Memory B cell (primary cell): ENCODE measurements around the gene C6orf136.
"Not testable (repeated sequence)": the region's sequence is repeated elsewhere in the genome, so short reads cannot be mapped to it uniquely, and the experiment has no call there.

Experiments
- ATAC-seq: fragments of 150-1000 bp; cut with Tn5 transposase; 2 replicates; pipeline ENCODE4 v1.10.0; 2021; ENCODE audit warnings: low read depth, mild to moderate bottlenecking, moderate library complexity
- DNase-seq, 2 donors: peaks; one replicate each; pipeline ENCODE4 v3.0.0; 2022; ENCODE audit warnings: low spot score in 2 of 2
- H3K27ac Mint-ChIP-seq: one replicate; pipeline ENCODE4 v1.8.0; 2022; ENCODE audit warnings: mild to moderate bottlenecking, moderate library complexity, mixed read lengths
- H3K27me3 Mint-ChIP-seq: one replicate; pipeline ENCODE4 v1.8.0; 2022; ENCODE audit warnings: mixed read lengths
- H3K36me3 Mint-ChIP-seq: one replicate; pipeline ENCODE4 v1.8.0; 2022; ENCODE audit warnings: mild to moderate bottlenecking, mixed read lengths
- H3K4me1 Mint-ChIP-seq: one replicate; pipeline ENCODE4 v1.8.0; 2022; ENCODE audit warnings: mixed read lengths
- H3K4me3 Mint-ChIP-seq: one replicate; pipeline ENCODE4 v1.8.0; 2022; ENCODE audit warnings: mild to moderate bottlenecking, moderate library complexity, mixed read lengths
- H3K9me3 Mint-ChIP-seq: one replicate; pipeline ENCODE4 v1.8.0; 2022; ENCODE audit warnings: mixed read lengths

Gene C6orf136, protein sequence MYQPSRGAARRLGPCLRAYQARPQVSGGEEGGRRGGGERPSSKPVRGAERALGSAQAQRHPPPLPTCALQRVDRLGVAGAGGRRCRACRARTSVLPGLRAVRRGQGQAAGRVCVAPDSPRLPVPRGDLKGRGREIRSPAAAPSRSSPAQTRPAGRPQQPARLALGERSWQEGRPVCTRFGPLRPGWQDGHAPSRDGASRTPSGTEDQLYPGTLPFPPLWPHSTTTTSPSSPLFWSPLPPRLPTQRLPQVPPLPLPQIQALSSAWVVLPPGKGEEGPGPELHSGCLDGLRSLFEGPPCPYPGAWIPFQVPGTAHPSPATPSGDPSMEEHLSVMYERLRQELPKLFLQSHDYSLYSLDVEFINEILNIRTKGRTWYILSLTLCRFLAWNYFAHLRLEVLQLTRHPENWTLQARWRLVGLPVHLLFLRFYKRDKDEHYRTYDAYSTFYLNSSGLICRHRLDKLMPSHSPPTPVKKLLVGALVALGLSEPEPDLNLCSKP

DNA sequence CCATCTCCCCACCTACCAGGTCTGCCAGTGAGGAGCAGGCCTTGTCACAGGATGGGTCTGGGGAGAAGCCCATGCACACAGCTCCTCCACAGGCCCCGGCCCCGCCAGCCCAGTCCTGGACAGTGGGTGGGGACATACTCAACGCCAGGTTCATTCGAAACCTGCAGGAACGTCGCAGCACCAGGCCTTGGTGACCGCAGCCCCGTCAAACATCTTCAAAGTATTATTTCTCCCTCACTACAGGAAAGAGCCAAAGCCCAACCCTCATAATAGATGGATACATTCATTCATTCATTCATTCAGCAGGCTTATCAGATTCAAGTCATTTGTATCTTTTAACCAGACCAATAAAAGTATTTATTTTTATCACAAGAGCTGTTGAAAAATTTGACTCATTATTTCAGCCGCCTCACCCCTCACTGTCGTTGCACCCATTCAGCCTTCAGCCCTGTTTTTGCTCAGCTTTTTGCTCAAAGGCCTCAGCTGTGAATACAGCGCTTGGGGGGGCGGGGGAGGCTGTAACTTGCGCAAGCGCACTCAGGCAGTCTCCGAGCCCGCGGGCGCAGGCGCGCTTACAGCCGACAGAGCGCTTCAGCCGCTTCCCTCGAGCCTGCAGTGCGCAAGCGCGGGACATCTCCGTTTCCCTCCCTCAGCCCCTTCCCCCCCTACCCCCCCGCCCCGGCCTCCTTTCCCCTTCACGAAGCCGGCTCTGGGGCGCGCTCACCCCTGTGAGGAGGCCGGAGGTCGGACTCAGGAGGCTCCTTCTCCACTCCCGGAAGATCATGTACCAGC, at the start of gene C6orf136:
Gene C6orf136 (plus strand): TSS at position 684 of the 792 bp plus-strand sequence. CDS start 99 bp downstream, at position 783.
- Mint-ChIP-seq H3K27me3 (no peaks in the 10 kb centered on the region), H3K9me3 (no peaks in the 10 kb centered on the region), H3K27ac (peak within 1 kb of the TSS; percentile 88), H3K4me3 (peak within 1 kb of the TSS; percentile 93), H3K36me3 (peaks cover 10% of the 10 kb centered on the region), H3K4me1 (peaks cover 24% of the 10 kb centered on the region)
- peak; percentile 74 for ATAC-seq
- DNase-seq: peak in 1 of 2 donors; percentile 86

DNA sequence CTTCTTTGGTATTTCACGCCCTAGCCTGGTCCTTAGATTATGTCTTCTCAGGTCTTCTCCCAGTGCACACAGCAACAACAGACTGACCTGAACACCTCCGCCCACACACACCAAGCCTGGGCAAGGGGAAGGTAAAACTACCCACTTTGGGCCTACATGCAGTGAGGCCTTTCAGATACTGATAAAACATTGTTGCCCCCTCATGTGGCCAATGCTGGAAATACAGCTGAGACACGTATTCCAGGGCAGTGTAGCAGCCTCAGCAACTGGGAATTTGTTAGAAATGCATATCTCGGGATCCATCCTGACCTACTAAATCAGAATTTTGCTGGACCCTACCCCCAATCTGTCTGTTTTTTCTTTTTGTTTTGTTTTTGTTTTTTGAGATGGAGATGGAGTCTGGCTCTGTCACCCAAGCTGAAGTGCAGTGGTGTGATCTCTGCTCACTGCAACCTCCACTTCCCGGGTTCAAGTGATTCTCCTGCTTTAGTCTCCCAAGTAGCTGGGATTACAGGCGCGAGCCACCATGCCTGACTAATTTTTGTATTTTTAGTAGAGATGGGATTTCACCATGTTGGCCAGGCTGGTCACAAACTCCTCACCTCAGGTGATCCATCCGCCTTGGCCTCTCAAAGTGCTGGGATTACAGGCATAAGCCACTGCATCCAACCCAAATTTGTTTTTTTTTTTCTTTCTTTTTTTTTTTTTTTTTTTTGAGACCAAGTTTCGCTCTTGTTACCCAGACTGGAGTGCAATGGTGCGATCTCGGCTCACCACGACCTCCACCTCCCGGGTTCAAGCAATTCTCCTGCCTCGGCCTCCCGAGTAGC, 49.4 kb upstream of the C6orf136 start:
- ATAC-seq (peak; percentile 95), DNase-seq (peak; percentile 77 to 82)
- not testable (repeated sequence) for H3K4me3 Mint-ChIP-seq, H3K4me1 Mint-ChIP-seq, H3K27me3 Mint-ChIP-seq, H3K9me3 Mint-ChIP-seq
- Mint-ChIP-seq H3K27ac (peak overlapping the region; percentile 26), H3K36me3 (peaks cover 14% of the 10 kb centered on the region)

DNA sequence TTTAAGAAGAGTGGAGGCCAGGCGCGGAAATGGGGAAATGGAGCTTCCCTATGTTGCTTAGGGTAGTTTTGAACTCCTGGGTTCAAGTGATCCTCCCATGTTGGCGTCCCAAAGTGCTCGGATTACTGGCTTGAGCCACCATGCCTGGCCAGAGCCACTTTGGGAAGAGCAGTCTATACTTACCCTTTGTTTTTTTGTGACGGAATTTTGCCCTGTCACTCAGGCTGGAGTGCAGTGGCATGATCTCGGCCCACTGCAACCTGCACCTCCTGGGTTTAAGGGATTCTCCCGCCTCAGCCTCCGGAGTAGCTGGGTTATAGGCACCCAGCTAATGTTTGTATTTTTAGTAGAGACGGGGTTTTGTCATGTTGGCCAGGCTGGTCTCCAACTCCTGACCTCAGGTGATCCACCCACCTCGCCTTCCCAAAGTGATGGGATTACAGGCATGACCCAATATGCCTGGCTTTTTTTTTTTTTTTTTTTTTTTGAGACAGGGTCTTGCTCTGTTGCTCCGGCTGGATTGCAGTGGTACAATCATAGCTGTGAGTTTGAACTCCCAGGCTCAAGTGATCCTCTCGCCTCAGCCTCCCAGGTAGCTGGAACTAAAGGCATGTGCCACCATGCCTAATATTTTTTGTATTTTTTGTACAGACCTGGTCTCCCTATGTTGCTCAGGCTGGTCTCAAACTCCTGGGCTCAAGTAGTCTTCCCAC, 47.9 kb upstream of the C6orf136 start:
- Mint-ChIP-seq H3K4me3 (no peak overlapping the region), H3K36me3 (peaks cover 23% of the 10 kb centered on the region), H3K9me3 (no peaks in the 10 kb centered on the region), H3K27me3 (no peaks in the 10 kb centered on the region), H3K4me1 (peaks cover 8% of the 10 kb centered on the region), H3K27ac (no peak overlapping the region)
- no peak for DNase-seq
- no peak for ATAC-seq

DNA sequence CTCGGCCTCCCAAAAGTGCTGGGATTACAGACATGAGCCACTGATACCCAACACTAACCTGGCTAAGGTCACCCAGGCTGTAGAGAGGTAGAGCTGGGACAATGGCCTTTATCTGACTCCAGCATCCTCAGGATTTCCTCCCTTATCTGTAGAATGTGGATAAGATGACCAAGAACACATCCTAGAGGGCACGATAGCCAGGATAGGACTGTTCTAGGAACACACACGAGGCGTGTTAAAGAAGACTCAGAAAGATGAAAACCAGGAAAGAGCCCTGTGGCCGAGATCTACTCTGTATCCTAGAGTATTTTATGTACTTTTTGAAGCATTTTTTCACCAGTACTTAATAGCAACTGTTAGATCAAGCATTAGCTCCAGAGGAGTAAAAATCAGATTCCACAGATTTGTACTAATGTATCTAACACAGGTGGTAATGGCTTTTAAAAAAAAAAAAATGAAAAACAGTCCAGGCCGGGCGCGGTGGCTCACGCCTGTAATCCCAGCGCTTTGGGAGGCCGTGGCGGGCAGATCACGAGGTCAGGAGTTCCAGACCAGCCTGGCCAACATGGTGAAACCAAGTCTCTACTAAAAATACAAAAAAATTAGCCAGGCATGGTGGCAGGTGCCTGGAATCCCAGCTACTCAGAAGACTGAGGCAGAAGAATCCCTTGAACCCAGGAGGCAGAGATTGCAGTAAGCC, 47.2 kb upstream of the C6orf136 start:
- ATAC-seq (no peak), DNase-seq (no peak)
- Mint-ChIP-seq H3K4me3 (no peak overlapping the region), H3K36me3 (peaks cover 24% of the 10 kb centered on the region), H3K9me3 (no peaks in the 10 kb centered on the region), H3K27ac (no peak overlapping the region), H3K4me1 (peaks cover 7% of the 10 kb centered on the region), H3K27me3 (no peaks in the 10 kb centered on the region)

DNA sequence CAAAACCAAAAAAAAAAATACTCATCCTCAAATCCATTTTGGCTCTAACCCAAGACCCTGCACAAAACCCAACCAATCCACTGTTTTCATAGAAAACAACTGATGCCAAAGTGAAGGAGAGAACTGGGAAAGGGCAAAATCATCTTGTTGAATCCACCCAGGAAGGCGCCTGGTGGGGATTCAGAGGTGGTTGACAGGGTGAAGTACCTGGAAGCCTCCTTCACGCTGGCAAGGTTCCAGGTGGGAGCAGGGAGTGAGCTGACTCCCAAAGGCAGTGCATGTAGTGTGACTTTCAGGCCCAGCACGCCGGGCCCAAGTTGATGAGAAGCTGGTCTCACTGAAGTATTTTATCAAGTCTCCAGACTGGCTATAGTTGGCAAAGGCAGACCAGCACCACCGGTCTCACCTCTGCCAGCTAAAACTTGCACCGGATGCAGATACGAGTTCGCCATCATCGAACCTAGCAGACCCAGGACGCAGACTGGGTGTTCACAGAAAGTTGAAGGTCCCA, 46.4 kb upstream of the C6orf136 start:
- no peak for DNase-seq
- no peaks in the 10 kb centered on the region for H3K27me3 Mint-ChIP-seq
- peaks cover 28% of the 10 kb centered on the region for H3K36me3 Mint-ChIP-seq
- H3K4me1 Mint-ChIP-seq: peaks cover 7% of the 10 kb centered on the region
- no peak overlapping the region for H3K27ac Mint-ChIP-seq
- no peak overlapping the region for H3K4me3 Mint-ChIP-seq
- no peaks in the 10 kb centered on the region for H3K9me3 Mint-ChIP-seq
- no peak for ATAC-seq

DNA sequence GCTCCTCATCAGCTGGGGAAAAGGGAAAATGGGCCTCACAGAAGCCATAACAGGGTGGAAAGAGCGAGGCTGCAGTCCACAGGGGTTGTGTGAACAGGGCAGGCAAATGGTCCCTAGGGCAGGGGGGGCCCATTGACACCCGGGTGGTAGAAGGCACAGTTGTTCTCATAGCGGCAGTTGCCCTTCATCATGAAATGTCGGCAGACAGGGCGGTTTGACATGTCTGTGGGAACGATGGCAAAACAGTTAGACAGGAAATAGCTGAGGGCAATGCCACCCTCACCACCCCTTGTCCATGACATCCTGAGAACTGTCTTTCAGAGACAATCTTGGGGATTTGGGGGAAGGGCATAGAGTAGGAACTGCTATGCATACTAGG, 45.5 kb upstream of the C6orf136 start:
- no peaks in the 10 kb centered on the region for H3K27me3 Mint-ChIP-seq
- no peak for DNase-seq
- peaks cover 10% of the 10 kb centered on the region for H3K4me1 Mint-ChIP-seq
- H3K4me3 Mint-ChIP-seq: no peak overlapping the region
- no peak for ATAC-seq
- no peak overlapping the region for H3K27ac Mint-ChIP-seq
- peaks cover 34% of the 10 kb centered on the region for H3K36me3 Mint-ChIP-seq
- no peaks in the 10 kb centered on the region for H3K9me3 Mint-ChIP-seq

DNA sequence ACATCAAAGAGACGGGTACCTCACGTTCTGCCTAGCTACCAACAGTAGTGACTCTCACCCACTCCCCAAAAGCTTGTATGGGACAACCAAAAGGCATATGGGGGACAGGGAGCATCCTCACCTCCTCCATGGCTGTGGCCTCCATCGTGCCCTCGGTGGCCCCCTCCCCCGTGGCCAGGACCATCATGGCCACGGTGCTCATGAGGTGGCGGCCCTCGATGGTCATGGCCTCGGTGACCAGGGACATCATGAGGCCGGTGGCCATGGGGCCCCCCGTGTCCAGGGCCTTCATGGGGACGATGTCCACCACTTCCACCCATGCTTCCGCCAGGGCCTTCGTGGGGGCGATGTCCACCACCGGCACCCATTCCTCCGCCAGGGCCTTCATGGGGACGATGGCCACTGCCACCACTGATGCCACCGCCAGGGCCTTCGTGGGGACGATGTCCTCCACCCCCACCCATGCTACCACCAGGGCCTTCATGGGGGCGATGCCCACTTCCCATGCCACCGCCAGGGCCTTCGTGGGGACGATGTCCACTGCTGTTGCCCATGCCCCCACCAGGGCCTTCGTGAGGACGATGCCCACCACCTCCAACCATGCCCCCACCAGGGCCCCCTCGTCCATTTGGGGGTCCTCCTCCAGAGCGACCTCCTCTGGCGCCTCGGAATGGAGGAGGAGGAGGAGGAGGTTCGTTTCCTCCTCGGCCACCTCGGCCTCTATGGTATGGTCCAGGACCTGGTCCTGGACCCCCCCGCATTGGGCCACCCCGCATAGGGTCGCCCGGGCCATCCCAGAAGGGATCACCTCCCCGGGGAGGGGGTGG, 44.9 kb upstream of the C6orf136 start:
- Mint-ChIP-seq H3K9me3 (no peaks in the 10 kb centered on the region), H3K27ac (no peak overlapping the region), H3K4me1 (peaks cover 10% of the 10 kb centered on the region), H3K27me3 (no peaks in the 10 kb centered on the region), H3K4me3 (no peak overlapping the region), H3K36me3 (peaks cover 38% of the 10 kb centered on the region)
- ATAC-seq (no peak), DNase-seq (no peak)

DNA sequence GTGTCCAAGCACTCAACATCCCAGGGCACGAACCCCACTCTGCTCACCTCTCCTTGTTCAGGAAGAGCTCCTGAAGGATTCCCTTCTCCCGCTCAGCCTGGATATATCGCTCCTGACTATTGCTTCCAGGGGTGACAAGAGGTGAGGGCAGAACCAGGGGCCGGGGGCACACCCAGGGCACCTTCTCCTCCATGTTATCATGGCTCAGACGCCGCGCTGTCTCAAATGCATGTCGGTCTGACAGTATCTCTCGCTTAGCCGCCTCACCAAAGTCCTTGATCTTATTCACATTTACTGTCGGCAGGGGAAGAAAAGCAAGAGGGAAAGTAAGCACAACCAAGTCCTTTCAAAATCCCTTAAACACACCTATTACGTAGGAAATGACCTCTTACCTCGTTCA, 43.0 kb upstream of the C6orf136 start:
- DNase-seq (no peak), ATAC-seq (no peak)
- Mint-ChIP-seq H3K4me1 (peaks cover 12% of the 10 kb centered on the region), H3K27me3 (no peaks in the 10 kb centered on the region), H3K27ac (no peak overlapping the region), H3K36me3 (peaks cover 48% of the 10 kb centered on the region), H3K4me3 (no peak overlapping the region), H3K9me3 (no peaks in the 10 kb centered on the region)

DNA sequence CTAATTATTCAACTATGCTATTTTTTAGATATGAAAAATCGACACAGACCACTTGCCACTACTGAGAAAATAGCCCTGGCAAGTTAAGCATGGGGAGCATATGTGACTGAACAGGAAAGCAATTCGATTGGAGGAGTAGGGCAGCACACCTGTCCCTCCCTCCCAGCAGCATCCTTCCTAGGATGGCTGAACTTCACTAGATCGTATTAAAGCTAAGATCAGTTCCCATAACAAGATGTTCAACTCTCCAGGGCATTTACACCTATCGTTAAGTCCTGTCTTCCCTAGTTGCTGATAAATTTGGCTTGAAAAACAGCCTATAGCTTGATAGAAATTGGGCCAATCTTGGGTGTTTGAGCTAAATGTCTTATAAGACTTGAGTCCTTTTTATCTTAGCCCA, 36.9 kb upstream of the C6orf136 start:
- peaks cover 47% of the 10 kb centered on the region for H3K4me1 Mint-ChIP-seq
- ATAC-seq: no peak
- no peak overlapping the region for H3K4me3 Mint-ChIP-seq
- peaks cover 29% of the 10 kb centered on the region for H3K36me3 Mint-ChIP-seq
- H3K27me3 Mint-ChIP-seq: no peaks in the 10 kb centered on the region
- H3K27ac Mint-ChIP-seq: peak overlapping the region; percentile 88
- no peaks in the 10 kb centered on the region for H3K9me3 Mint-ChIP-seq
- no peak for DNase-seq

DNA sequence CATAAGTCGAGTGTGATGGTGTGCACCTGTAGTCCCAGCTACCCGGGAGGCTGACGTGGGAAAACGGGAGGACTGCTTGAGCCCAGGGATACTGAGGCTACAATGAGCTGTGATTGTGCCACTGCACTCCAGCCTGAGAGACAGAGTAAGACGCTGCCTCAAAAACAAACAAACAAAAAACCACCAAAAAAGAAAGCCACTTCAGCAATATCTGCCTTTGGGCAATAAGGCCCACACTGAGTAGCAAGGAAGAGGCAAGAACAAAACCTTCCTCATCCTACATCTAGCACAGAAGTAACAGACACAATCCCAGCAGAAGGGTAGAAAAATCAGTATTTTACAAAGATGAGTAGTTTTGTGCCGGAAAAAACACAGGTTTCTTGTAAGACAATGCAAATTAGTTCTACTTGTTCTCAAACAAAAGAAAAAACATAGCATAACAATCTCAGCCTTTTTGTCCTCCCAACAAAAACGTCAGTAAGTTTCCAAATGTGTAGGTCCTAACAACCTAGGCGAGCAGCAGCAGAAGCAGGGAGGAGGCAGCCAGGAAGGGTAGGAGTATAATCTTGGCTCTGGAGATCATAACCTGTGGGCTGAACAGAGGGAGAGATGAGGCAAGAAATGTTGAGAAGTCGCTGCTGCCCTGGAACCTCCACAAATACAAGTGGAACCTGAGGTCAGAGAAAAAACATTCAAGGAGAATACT, 35.6 kb upstream of the C6orf136 start:
- no peak for ATAC-seq
- H3K4me3 Mint-ChIP-seq: no peak overlapping the region
- peaks cover 45% of the 10 kb centered on the region for H3K4me1 Mint-ChIP-seq
- H3K27me3 Mint-ChIP-seq: no peaks in the 10 kb centered on the region
- H3K36me3 Mint-ChIP-seq: peaks cover 33% of the 10 kb centered on the region
- peak overlapping the region; percentile 88 for H3K27ac Mint-ChIP-seq
- H3K9me3 Mint-ChIP-seq: no peaks in the 10 kb centered on the region
- no peak for DNase-seq

DNA sequence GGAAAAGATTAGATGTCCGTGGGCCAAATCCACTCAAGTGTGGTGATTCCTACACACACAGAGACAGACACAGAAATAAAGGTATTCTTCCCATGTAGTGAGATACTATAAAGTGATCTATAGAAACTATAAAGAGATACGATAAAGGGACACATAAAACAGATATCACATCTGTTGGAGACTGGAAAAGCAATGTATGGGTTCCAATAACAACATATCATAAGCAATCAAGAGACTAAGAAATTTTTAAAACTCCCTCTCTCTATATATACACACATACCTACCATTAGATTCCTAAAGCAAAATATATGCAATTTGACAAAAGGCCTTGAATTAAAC, 35.1 kb upstream of the C6orf136 start:
- Mint-ChIP-seq H3K4me3 (no peak overlapping the region), H3K4me1 (peaks cover 44% of the 10 kb centered on the region), H3K27ac (peak overlapping the region; percentile 88), H3K9me3 (no peaks in the 10 kb centered on the region), H3K27me3 (no peaks in the 10 kb centered on the region), H3K36me3 (peaks cover 31% of the 10 kb centered on the region)
- no peak for DNase-seq
- ATAC-seq: no peak

DNA sequence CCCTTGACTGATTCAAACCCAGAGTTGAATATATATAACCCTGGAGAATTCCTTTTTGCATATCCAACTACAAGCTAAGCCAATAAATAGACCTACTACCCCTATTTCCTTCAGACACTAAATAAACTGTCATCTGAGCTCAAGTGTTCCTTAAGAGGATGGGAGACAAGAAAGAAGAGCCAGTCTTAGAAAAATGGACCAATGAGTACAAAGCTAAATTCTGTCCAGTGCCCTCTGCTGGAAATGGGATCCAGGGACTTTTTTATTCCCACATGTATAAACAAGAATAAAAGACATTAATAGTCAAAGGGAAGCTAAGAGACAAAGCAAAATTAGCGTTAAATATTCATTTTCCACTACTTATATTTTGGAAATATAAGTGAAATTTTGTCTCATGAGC, 34.7 kb upstream of the C6orf136 start:
- peaks cover 34% of the 10 kb centered on the region for H3K36me3 Mint-ChIP-seq
- DNase-seq (no peak), ATAC-seq (no peak)
- H3K27me3 Mint-ChIP-seq: no peaks in the 10 kb centered on the region
- no peaks in the 10 kb centered on the region for H3K9me3 Mint-ChIP-seq
- H3K4me1 Mint-ChIP-seq: peaks cover 44% of the 10 kb centered on the region
- peak overlapping the region; percentile 88 for H3K27ac Mint-ChIP-seq
- no peak overlapping the region for H3K4me3 Mint-ChIP-seq
